Left lung (tissue), 10 donors: ENCODE data around the gene HES2. TPM values are rescaled to one million over a fixed set of nuclear protein-coding genes. Genes with fewer than 3 reads are reported as not detected.
"Not testable (repeated sequence)": the region's sequence is repeated elsewhere in the genome, so short reads cannot be mapped to it uniquely, and the experiment has no call there.

Experiments
- ATAC-seq: fragments of 200-7000 bp; cut with Tn5 transposase; one replicate; pipeline ENCODE4 v1.9.1; 2020; ENCODE audit warnings: moderate library complexity
- DNase-seq, 4 donors: peaks; one replicate each; pipeline ENCODE4 v3.0.0-alpha.2; 2013 to 2020
- H3K27ac ChIP-seq, 2 donors: fragments of 200-600 bp; sonication (generic) in 1 of 2; one replicate each; pipeline versions ENCODE4 v1.5.0 to v1.8.0; 2020 to 2021
- H3K27me3 ChIP-seq, 2 donors: fragments of 200-600 bp; sonication (generic) in 1 of 2; one replicate each; pipeline versions ENCODE4 v1.5.0 to v1.8.0; 2020 to 2021
- H3K36me3 ChIP-seq, 2 donors: fragments of 200-600 bp; sonication (generic) in 1 of 2; one replicate each; pipeline versions ENCODE4 v1.5.0 to v1.8.0; 2020 to 2021
- H3K4me1 ChIP-seq, 2 donors: fragments of 200-600 bp; one replicate each; pipeline ENCODE4 v1.8.0; 2021
- H3K4me3 ChIP-seq, 2 donors: fragments of 200-600 bp; sonication (generic) in 1 of 2; one replicate each; pipeline versions ENCODE4 v1.5.0 to v1.8.0; 2020 to 2021; ENCODE audit warnings: mild to moderate bottlenecking in 1 of 2
- H3K9me3 ChIP-seq, 2 donors: fragments of 200-600 bp; sonication (generic) in 1 of 2; one replicate each; pipeline versions ENCODE4 v1.5.0 to v1.8.0; 2020 to 2021
- CTCF ChIP-seq, 2 donors: fragments of 200-600 bp; sonication (generic) in 1 of 2; IDR thresholded peaks; one replicate each; pipeline versions ENCODE4 v1.5.0 to v1.8.0; 2021; ENCODE audit warnings: antibody characterized with exemption in 2 of 2
- intact Hi-C, 2 donors: fragments of 100-400 bp; cut with DNase I; formaldehyde crosslinking; loops; one replicate each; pipeline versions ENCODE4 v1.11.2 to v1.14.2; 2022
- polyA plus RNA-seq, 6 donors: library from polyadenylated mRNA; unstranded; fragments of 120-200 nt; gene quantifications; one replicate each; pipeline ENCODE4 v1.2.1, GENCODE V29; 2013; ENCODE audit not compliant: insufficient read length in 6 of 6
- total RNA-seq, 2 donors: library from RNA; stranded (reverse); fragmentation: NEBNext Ultra II Directional; extraction: Animal tissue kit (Norgen Biotek cat#: 25700); gene quantifications; one replicate each; pipeline ENCODE4 v1.2.1, GENCODE V29; 2021
- donor health status: DM: no; HTN: yes; CAD: no.
- donor health status: DM: no; HTN: no; CAD: no.

Gene HES2
- total and polyA plus RNA-seq, 8 donors = 0.06 to 6.6 (median 0.18) TPM

GRCh38 chr1:6460301-6461050, 40.8 kb upstream of the HES2 start:
- H3K9me3 ChIP-seq = no peaks in the 10 kb centered on the region
- H3K27me3 ChIP-seq = peaks cover 9 to 79% of the 10 kb centered on the region in 2 donors
- peaks cover 0 to 12% of the 10 kb centered on the region in 2 donors for H3K36me3 ChIP-seq
- peak in 1 of 4 donors; percentile 49 for DNase-seq
- H3K4me1 ChIP-seq = peaks cover 0 to 9% of the 10 kb centered on the region in 2 donors
- no peak overlapping the region for H3K27ac ChIP-seq
- intact Hi-C loops = no loop called here
- H3K4me3 ChIP-seq = peak overlapping the region in 1 of 2 donors; percentile 7
- no peak for TF ChIP-seq CTCF (IDR thresholded peaks at IDR 0.05)
- ATAC-seq = peak; percentile 51

GRCh38 chr1:6459850-6460265, 40.1 kb upstream of the HES2 start:
- H3K36me3 ChIP-seq = peaks cover 0 to 12% of the 10 kb centered on the region in 2 donors
- ATAC-seq = peak; percentile 13
- H3K4me1 ChIP-seq = peaks cover 0 to 6% of the 10 kb centered on the region in 2 donors
- DNase-seq = no peak
- peaks cover 15 to 79% of the 10 kb centered on the region in 2 donors for H3K27me3 ChIP-seq
- no peak for TF ChIP-seq CTCF (IDR thresholded peaks at IDR 0.05)
- H3K4me3 ChIP-seq = no peak overlapping the region
- no peaks in the 10 kb centered on the region for H3K9me3 ChIP-seq
- no peak overlapping the region for H3K27ac ChIP-seq
- intact Hi-C loops = no loop called here

GRCh38 chr1:6456800-6457466, 37.2 kb upstream of the HES2 start:
- TF ChIP-seq CTCF (IDR thresholded peaks at IDR 0.05) = no peak
- intact Hi-C loops = no loop called here
- Histone ChIP-seq H3K4me3 (no peak overlapping the region), H3K4me1 (peaks cover 0 to 6% of the 10 kb centered on the region in 2 donors), H3K27me3 (peaks cover 36 to 100% of the 10 kb centered on the region in 2 donors), H3K9me3 (no peaks in the 10 kb centered on the region), H3K36me3 (peaks cover 0 to 10% of the 10 kb centered on the region in 2 donors), H3K27ac (no peak overlapping the region)
- ATAC-seq (no peak), DNase-seq (no peak)

- peaks cover 40 to 100% of the 10 kb centered on the region in 2 donors for H3K27me3 ChIP-seq
Measured at GRCh38 chr1:6455752-6456520, 36.2 kb upstream of the HES2 start.

GRCh38 chr1:6454856-6455751, 35.4 kb upstream of the HES2 start:
- no peak for ATAC-seq
- H3K9me3 ChIP-seq = no peaks in the 10 kb centered on the region
- intact Hi-C loops = no loop called here
- no peaks in the 10 kb centered on the region for H3K36me3 ChIP-seq
- H3K4me1 ChIP-seq = peaks cover 0 to 3% of the 10 kb centered on the region in 2 donors
- no peak overlapping the region for H3K27ac ChIP-seq
- no peak for TF ChIP-seq CTCF (IDR thresholded peaks at IDR 0.05)
- no peak overlapping the region for H3K4me3 ChIP-seq
- peak in 1 of 4 donors; percentile 67 for DNase-seq
- peaks cover 42 to 100% of the 10 kb centered on the region in 2 donors for H3K27me3 ChIP-seq

More at GRCh38 chr1:6455752-6456520, 36.2 kb upstream of the HES2 start:
- H3K36me3 ChIP-seq, H3K27ac ChIP-seq, H3K4me3 ChIP-seq, H3K4me1 ChIP-seq, H3K9me3 ChIP-seq, intact Hi-C loops, DNase-seq, ATAC-seq: not testable (repeated sequence)

- H3K4me3 ChIP-seq, H3K4me1 ChIP-seq, H3K9me3 ChIP-seq, H3K27ac ChIP-seq, ATAC-seq, intact Hi-C loops, H3K36me3 ChIP-seq: not testable (repeated sequence)
- DNase-seq = peak in 2 of 4 donors; percentile 63 to 72
- peaks cover 51 to 100% of the 10 kb centered on the region in 2 donors for H3K27me3 ChIP-seq
Measured at GRCh38 chr1:6453895-6454855, 34.5 kb upstream of the HES2 start.
